SIG-M5 (cell line): ENCODE results near the gene FOXL3.
"Not testable (repeated sequence)": the region's sequence is repeated elsewhere in the genome, so short reads cannot be mapped to it uniquely, and the experiment has no call there.

Source experiments
- DNase-seq: peaks from one replicate; lab custom pipeline; 2025; lab: John Stamatoyannopoulos, UW

The FOXL3 gene

GRCh38 chr7:323410-323809 is 33.4 kb downstream of the FOXL3 start:
- DNase-seq, result no peak

GRCh38 chr7:324011-324410 is 34.0 kb downstream of the FOXL3 start:
- DNase-seq, result no peak

- DNase-seq, result no peak
Measured at GRCh38 chr7:325051-325798, 35.3 kb downstream of the FOXL3 start.

- no peak for DNase-seq
Measured at GRCh38 chr7:325811-326210, 35.8 kb downstream of the FOXL3 start.

- no peak for DNase-seq
Measured at GRCh38 chr7:326273-326672, 36.3 kb downstream of the FOXL3 start.

GRCh38 chr7:326809-327232 is 36.9 kb downstream of the FOXL3 start:
- no peak for DNase-seq

- no peak for DNase-seq
Measured at GRCh38 chr7:327233-327931, 37.4 kb downstream of the FOXL3 start.

GRCh38 chr7:327991-328702 is 38.2 kb downstream of the FOXL3 start:
- no peak for DNase-seq

GRCh38 chr7:329691-330281 is 39.8 kb downstream of the FOXL3 start:
- no peak for DNase-seq

- no peak for DNase-seq
Measured at GRCh38 chr7:330511-331230, 40.7 kb downstream of the FOXL3 start.

- no peak for DNase-seq
Measured at GRCh38 chr7:332020-332517, 42.1 kb downstream of the FOXL3 start.

- DNase-seq, result no peak
Measured at GRCh38 chr7:332646-333392, 42.8 kb downstream of the FOXL3 start.

GRCh38 chr7:333393-333764 is 43.4 kb downstream of the FOXL3 start:
- DNase-seq, result no peak

GRCh38 chr7:334618-335357 is 44.8 kb downstream of the FOXL3 start:
- no peak for DNase-seq

- DNase-seq, result no peak
Measured at GRCh38 chr7:335358-336148, 45.6 kb downstream of the FOXL3 start.

GRCh38 chr7:336149-336533 is 46.2 kb downstream of the FOXL3 start:
- not testable (repeated sequence) for DNase-seq

- no peak for DNase-seq
Measured at GRCh38 chr7:336810-337566, 47.0 kb downstream of the FOXL3 start.

GRCh38 chr7:337567-337951 is 47.6 kb downstream of the FOXL3 start:
- no peak for DNase-seq
